Tibial artery (tissue), 4 donors: ENCODE results near the gene GJA5.

Experiments
- DNase-seq, 2 donors: peaks; one replicate each; pipeline ENCODE4 v3.0.0-alpha.2; 2019
- H3K27ac ChIP-seq, 2 donors: fragments of 200-600 bp; sonication (generic) in 1 of 2; 1 replicate in 1 of 2; 2 replicates in 1 of 2; pipeline ENCODE4 v1.5.1; 2018 to 2019; ENCODE audit warnings: mild to moderate bottlenecking in 1 of 2
- H3K27me3 ChIP-seq, 2 donors: fragments of 200-600 bp; sonication (generic) in 1 of 2; one replicate each; pipeline versions ENCODE4 v1.5.1 to v1.6.0; 2016 to 2019
- H3K36me3 ChIP-seq, 3 donors: fragments of 200-600 bp; sonication (generic) in 2 of 3; one replicate each; pipeline ENCODE4 v1.5.1; 2016 to 2019; ENCODE audit warnings: mild to moderate bottlenecking in 2 of 3
- H3K4me1 ChIP-seq, 4 donors: fragments of 200-600 bp; sonication (generic) in 2 of 4; 1 replicate in 3 of 4; 2 replicates in 1 of 4; pipeline ENCODE4 v1.5.1; 2016 to 2019
- H3K4me3 ChIP-seq, 2 donors: fragments of 200-600 bp; sonication (generic) in 1 of 2; 1 replicate in 1 of 2; 2 replicates in 1 of 2; pipeline ENCODE4 v1.5.1; 2018 to 2019; ENCODE audit warnings: mild to moderate bottlenecking in 2 of 2
- H3K9me3 ChIP-seq, 3 donors: fragments of 200-600 bp; sonication (generic) in 1 of 3; one replicate each; pipeline ENCODE4 v1.5.1; 2016 to 2019
- CTCF ChIP-seq, 2 experiments: fragments of 200-600 bp in 1 of 2; fragments of 450-650 bp in 1 of 2; IDR thresholded peaks; one replicate each; pipeline ENCODE4 v1.5.1; 2017 to 2019; ENCODE audit warnings: antibody characterized with exemption in 2 of 2, mild to moderate bottlenecking in 1 of 2, moderate library complexity in 1 of 2
- intact Hi-C: fragments of 100-400 bp; cut with DNase I; formaldehyde crosslinking; loops from one replicate; pipeline ENCODE4 v1.15.0; 2023; ENCODE audit warnings: low total_unique reads

GJA5 gene

GRCh38 chr1:147712605-147713004, 47.8 kb downstream of the GJA5 start:
- Histone ChIP-seq H3K27me3 (peaks cover 0 to 4% of the 10 kb centered on the region in 2 donors), H3K9me3 (no peaks in the 10 kb centered on the region), H3K4me1 (no peaks in the 10 kb centered on the region), H3K36me3 (no peaks in the 10 kb centered on the region), H3K27ac (no peak overlapping the region), H3K4me3 (no peak overlapping the region)
- intact Hi-C loops = no loop called here
- DNase-seq = no peak
- TF ChIP-seq CTCF (IDR thresholded peaks at IDR 0.05) = no peak
